Measurements from ENCODE around the gene ENDOV. TPM values are rescaled to one million over a fixed set of nuclear protein-coding genes. Genes with fewer than 3 reads are reported as not detected.

Gene ENDOV
- total and polyA plus RNA-seq, 2 donors (not counting 1 experiment from before 2014, with no cell fraction given), result 13.1 to 28.7 TPM

DNA sequence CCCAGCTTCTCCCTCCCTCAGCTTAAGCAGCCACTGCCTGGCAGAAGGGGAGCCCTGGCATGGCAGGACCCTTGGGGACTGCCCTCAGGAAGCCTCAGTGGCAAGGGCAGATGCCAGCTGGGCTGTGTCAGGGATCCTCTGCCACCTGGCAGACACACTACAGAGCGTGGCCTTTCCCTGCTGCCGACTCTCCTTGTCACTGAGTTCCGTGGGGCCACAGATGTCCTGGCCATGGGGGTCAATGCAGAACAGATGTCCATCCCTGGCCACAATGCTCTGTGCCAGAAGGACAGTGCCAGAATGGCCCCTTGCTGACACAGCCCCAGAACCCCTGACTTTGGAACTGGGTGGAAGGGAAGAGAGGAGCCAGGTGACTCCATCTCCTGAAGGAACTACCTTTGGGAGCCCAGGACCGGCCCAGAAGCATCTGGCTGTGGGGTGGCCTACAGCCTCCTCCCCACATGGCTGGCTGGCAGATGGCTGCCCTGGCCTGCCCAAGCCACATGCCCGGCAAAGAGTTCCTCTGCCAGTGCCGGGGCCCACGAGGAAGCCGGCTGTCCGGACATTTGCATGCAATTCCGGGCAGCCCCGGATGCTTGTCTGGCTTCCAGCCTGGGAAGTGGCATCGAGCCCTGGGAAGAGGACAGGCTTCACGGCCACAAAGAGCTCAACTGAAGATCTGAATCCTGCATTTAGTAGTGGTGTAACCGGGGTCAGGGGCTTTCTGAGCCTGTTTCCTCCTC is 37.4 kb downstream of the ENDOV start:
- no peak overlapping the region for H3K27ac ChIP-seq (ENCODE audit: insufficient read depth, low read length)
- no peak overlapping the region for H3K4me2 ChIP-seq (ENCODE audit: extremely low read depth, insufficient read depth, low read length)
- no peak for DNase-seq (ENCODE audit: low read depth in 2 of 2)

DNA sequence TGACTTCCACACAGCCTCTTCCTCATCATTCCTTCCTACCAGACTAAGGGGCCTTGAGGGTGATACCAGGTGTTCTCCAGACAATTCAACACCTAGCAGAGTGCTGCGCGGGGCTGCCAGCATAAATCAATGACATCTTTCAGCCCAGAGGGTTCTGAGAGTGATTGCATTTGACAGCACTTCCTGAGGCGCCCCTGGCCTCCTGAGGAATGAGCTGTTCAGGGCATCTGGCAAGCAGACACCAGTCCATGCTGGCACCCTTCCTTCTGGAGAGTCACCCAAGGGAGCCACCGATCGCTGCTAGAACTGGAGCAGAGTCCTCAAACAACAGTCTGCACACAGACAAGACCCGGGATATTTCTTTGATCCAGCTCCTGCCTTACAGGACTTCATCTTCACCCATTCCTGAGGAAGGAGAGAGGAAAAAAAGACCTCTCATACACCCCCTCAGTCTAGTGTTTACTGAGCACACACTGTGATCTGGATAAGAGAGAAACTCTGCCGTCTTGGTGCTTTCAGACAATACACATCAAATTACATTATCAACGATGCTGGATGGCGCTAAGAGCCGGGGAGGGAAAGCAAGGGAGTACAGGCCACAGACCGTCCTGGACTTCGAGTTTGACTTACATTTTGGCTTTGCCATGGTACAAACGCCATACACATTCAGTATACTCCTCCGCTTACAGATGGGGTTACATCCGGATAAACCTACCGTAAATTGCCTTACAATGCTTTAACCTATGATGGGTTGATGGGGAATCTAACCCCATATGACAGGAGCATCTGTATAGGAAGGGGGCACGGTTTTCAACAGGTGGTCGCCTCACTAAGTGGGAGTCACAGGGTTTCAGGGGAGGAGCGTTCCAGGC is 38.4 kb downstream of the ENDOV start:
- peak overlapping the region in 3 of 4 experiments; percentile 69 to 77 (median 71) for H3K4me3 ChIP-seq (replicated peaks in 1 of 4; ENCODE audit: control extremely low read depth in 1 of 4, insufficient read depth in 1 of 4, low read depth in 3 of 4, low read length in 4 of 4)
- H3K9ac ChIP-seq (ENCODE audit: insufficient read depth, low read length), result no peak overlapping the region
- no peaks in the 10 kb centered on the region for H3K36me3 ChIP-seq (ENCODE audit: control insufficient read depth, insufficient read depth, low read length)
- TF ChIP-seq, protein P1, sequence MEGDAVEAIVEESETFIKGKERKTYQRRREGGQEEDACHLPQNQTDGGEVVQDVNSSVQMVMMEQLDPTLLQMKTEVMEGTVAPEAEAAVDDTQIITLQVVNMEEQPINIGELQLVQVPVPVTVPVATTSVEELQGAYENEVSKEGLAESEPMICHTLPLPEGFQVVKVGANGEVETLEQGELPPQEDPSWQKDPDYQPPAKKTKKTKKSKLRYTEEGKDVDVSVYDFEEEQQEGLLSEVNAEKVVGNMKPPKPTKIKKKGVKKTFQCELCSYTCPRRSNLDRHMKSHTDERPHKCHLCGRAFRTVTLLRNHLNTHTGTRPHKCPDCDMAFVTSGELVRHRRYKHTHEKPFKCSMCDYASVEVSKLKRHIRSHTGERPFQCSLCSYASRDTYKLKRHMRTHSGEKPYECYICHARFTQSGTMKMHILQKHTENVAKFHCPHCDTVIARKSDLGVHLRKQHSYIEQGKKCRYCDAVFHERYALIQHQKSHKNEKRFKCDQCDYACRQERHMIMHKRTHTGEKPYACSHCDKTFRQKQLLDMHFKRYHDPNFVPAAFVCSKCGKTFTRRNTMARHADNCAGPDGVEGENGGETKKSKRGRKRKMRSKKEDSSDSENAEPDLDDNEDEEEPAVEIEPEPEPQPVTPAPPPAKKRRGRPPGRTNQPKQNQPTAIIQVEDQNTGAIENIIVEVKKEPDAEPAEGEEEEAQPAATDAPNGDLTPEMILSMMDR (conservative IDR thresholded peaks at IDR 0.05 in 1 of 2, IDR thresholded peaks at IDR 0.05 in 1 of 2; ENCODE audit: low read depth in 1 of 2, low read length in 2 of 2), result no peak
- no peak for TF ChIP-seq EZH2 (IDR thresholded peaks at IDR 0.05; ENCODE audit: low read length, missing control alignments)
- H2AFZ ChIP-seq (ENCODE audit: low read length), result no peak overlapping the region
- H3K79me2 ChIP-seq (ENCODE audit: control insufficient read depth, insufficient read depth, low read length), result no peaks in the 10 kb centered on the region
- H3K27ac ChIP-seq (ENCODE audit: insufficient read depth, low read length), result no peak overlapping the region
- no peaks in the 10 kb centered on the region for H3K27me3 ChIP-seq (ENCODE audit: control insufficient read depth, insufficient read depth, low read length)
- H3K9me3 ChIP-seq (ENCODE audit: control insufficient read depth, insufficient read depth, low read depth, low read length), result no peaks in the 10 kb centered on the region
- no peaks in the 10 kb centered on the region for H4K20me1 ChIP-seq (ENCODE audit: control insufficient read depth, extremely low read depth, insufficient read depth, low read length)
- DNase-seq (ENCODE audit: low read depth in 2 of 2), result no peak
- peaks cover 8% of the 10 kb centered on the region for H3K4me1 ChIP-seq (ENCODE audit: control insufficient read depth, extremely low read depth, insufficient read depth, low read length)
- peak overlapping the region; percentile 90 for H3K4me2 ChIP-seq (ENCODE audit: extremely low read depth, insufficient read depth, low read length)

More for the DNA sequence above, 37.4 kb downstream of the ENDOV start:
- Histone ChIP-seq H4K20me1 (ENCODE audit: control insufficient read depth, extremely low read depth, insufficient read depth, low read length) (no peaks in the 10 kb centered on the region), H3K27me3 (ENCODE audit: control insufficient read depth, insufficient read depth, low read length) (no peaks in the 10 kb centered on the region), H3K4me3 (replicated peaks in 1 of 4; ENCODE audit: control extremely low read depth in 1 of 4, insufficient read depth in 1 of 4, low read depth in 3 of 4, low read length in 4 of 4) (no peak overlapping the region), H3K4me1 (ENCODE audit: control insufficient read depth, extremely low read depth, insufficient read depth, low read length) (peaks cover 8% of the 10 kb centered on the region), H3K9ac (ENCODE audit: insufficient read depth, low read length) (no peak overlapping the region), H3K79me2 (ENCODE audit: control insufficient read depth, insufficient read depth, low read length) (no peaks in the 10 kb centered on the region), H2AFZ (ENCODE audit: low read length) (no peak overlapping the region), H3K9me3 (ENCODE audit: control insufficient read depth, insufficient read depth, low read depth, low read length) (no peaks in the 10 kb centered on the region), H3K36me3 (ENCODE audit: control insufficient read depth, insufficient read depth, low read length) (no peaks in the 10 kb centered on the region)
- TF ChIP-seq EZH2 (IDR thresholded peaks at IDR 0.05; ENCODE audit: low read length, missing control alignments), result no peak
- TF ChIP-seq, protein P1 (conservative IDR thresholded peaks at IDR 0.05 in 1 of 2, IDR thresholded peaks at IDR 0.05 in 1 of 2; ENCODE audit: low read depth in 1 of 2, low read length in 2 of 2), result no peak

DNA sequence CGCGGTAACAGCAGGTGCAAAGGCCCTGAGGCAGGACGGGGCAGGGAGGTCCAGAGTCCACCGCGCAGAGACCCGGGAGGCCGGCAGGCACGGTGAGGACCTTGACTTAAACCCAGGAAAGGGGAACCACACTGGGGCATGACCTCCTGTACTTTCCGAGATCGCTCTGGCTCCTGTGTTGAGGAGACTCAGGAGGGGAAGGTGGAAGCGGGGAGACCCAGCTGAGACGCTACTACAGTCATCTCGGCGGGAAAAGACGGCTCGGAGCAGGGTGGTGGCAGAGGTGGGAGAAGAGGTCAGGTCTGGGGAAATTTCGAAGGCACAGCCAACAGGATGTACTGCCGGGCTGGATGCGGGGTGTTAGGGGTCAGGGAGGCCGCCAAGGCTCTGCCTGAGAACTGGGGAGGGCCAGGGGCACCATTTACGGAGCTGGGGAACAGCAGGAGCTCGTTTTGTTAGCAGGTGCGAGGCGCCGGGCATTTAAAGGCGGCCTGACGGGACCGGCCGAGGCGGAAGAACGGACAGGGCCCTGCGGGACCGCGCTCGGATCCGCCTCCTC is 39.1 kb downstream of the ENDOV start:
- peaks cover 8% of the 10 kb centered on the region for H3K4me1 ChIP-seq (ENCODE audit: control insufficient read depth, extremely low read depth, insufficient read depth, low read length)
- no peak overlapping the region for H2AFZ ChIP-seq (ENCODE audit: low read length)
- no peaks in the 10 kb centered on the region for H3K79me2 ChIP-seq (ENCODE audit: control insufficient read depth, insufficient read depth, low read length)
- no peaks in the 10 kb centered on the region for H3K9me3 ChIP-seq (ENCODE audit: control insufficient read depth, insufficient read depth, low read depth, low read length)
- no peaks in the 10 kb centered on the region for H4K20me1 ChIP-seq (ENCODE audit: control insufficient read depth, extremely low read depth, insufficient read depth, low read length)
- DNase-seq (ENCODE audit: low read depth in 2 of 2), result peak in 1 of 2 donors; percentile 21
- no peaks in the 10 kb centered on the region for H3K27me3 ChIP-seq (ENCODE audit: control insufficient read depth, insufficient read depth, low read length)
- peak overlapping the region; percentile 90 for H3K4me2 ChIP-seq (ENCODE audit: extremely low read depth, insufficient read depth, low read length)
- H3K9ac ChIP-seq (ENCODE audit: insufficient read depth, low read length), result peak overlapping the region; percentile 94
- TF ChIP-seq, protein P1 (conservative IDR thresholded peaks at IDR 0.05 in 1 of 2, IDR thresholded peaks at IDR 0.05 in 1 of 2; ENCODE audit: low read depth in 1 of 2, low read length in 2 of 2), result no peak
- no peak for TF ChIP-seq EZH2 (IDR thresholded peaks at IDR 0.05; ENCODE audit: low read length, missing control alignments)
- peak overlapping the region; percentile 69 to 81 (median 74) for H3K4me3 ChIP-seq (replicated peaks in 1 of 4; ENCODE audit: control extremely low read depth in 1 of 4, insufficient read depth in 1 of 4, low read depth in 3 of 4, low read length in 4 of 4)
- peak overlapping the region; percentile 94 for H3K27ac ChIP-seq (ENCODE audit: insufficient read depth, low read length)
- no peaks in the 10 kb centered on the region for H3K36me3 ChIP-seq (ENCODE audit: control insufficient read depth, insufficient read depth, low read length)

Measured in fibroblast of lung (primary cell).